ENCODE results near the gene ANKRD40CL.
"Not testable (repeated sequence)": the region's sequence is repeated elsewhere in the genome, so short reads cannot be mapped to it uniquely, and the experiment has no call there.

The ANKRD40CL gene

DNA sequence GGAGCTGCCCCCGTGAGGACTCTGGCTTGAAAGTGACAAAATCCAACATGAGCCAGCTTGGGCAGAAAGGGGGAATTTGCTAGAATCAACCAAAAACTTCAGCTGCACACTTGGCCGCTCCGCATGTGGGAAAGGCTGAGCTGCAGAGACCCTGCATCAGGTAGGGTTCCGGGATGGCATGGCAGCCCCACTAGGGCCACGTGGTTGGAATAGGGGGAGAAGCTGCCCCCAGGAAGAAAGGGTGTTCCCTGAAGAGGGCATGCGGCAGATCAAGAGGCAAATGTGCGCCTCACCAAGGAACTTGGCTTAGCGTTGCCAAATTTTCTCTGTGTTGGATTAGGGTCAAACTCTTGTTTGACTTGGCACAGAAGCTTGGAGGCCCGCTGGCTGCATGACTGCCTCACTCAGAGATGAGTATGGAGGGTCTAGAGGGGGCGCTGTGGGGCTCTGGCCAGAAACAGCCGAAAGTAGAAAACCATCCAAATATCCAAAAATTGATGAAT lies 38.9 kb upstream of the ANKRD40CL start:
- Histone ChIP-seq H3K23ac (ENCODE audit: low read length) (no peak overlapping the region), H2AFZ (ENCODE audit: insufficient read depth, low read length, poor library complexity) (no peak overlapping the region), H4K12ac (ENCODE audit: low read depth, low read length) (no peak overlapping the region), H3K9ac (ENCODE audit: low read length) (no peak overlapping the region), H2BK5ac (ENCODE audit: low read depth, low read length, poor library complexity) (peak overlapping the region; percentile 32), H2BK12ac (ENCODE audit: low read length) (peak overlapping the region; percentile 51), H3K79me2 (ENCODE audit: control insufficient read depth, insufficient read depth, low read length, poor library complexity) (no peaks in the 10 kb centered on the region), H4K91ac (ENCODE audit: low read depth, low read length) (peak overlapping the region; percentile 61), H3K18ac (ENCODE audit: low read length) (peak overlapping the region; percentile 35), H3K36me3 (ENCODE audit: control insufficient read depth in 1 of 2, insufficient read depth in 2 of 2, low read length in 2 of 2) (no peaks in the 10 kb centered on the region), H3K27me3 (ENCODE audit: insufficient read depth, low read length) (no peaks in the 10 kb centered on the region), H2BK120ac (ENCODE audit: insufficient read depth, low read length, poor library complexity) (peak overlapping the region; percentile 54), H3K4ac (ENCODE audit: low read depth, low read length) (no peak overlapping the region), H3K79me1 (ENCODE audit: low read length) (no peaks in the 10 kb centered on the region), H2AK5ac (ENCODE audit: low read length) (peak overlapping the region; percentile 73), H3K4me1 (ENCODE audit: control insufficient read depth in 1 of 2, insufficient read depth in 2 of 2, low read length in 2 of 2) (peaks cover 0 to 6% of the 10 kb centered on the region in 2 experiments), H3K4me2 (ENCODE audit: low read length) (no peak overlapping the region), H3K4me3 (ENCODE audit: low read depth, low read length) (no peak overlapping the region), H4K8ac (ENCODE audit: low read depth, low read length) (no peak overlapping the region), H3K27ac (ENCODE audit: low read depth, low read length) (no peak overlapping the region), H3K9me3 (ENCODE audit: insufficient read depth, low read depth, low read length) (no peaks in the 10 kb centered on the region), H3K14ac (ENCODE audit: low read length) (no peak overlapping the region)
- no CpG with 5 or more reads among the region's 11 CpGs for WGBS (ENCODE audit: extremely low coverage, insufficient coverage, insufficient read length)
- DNase-seq, result no peak

DNA sequence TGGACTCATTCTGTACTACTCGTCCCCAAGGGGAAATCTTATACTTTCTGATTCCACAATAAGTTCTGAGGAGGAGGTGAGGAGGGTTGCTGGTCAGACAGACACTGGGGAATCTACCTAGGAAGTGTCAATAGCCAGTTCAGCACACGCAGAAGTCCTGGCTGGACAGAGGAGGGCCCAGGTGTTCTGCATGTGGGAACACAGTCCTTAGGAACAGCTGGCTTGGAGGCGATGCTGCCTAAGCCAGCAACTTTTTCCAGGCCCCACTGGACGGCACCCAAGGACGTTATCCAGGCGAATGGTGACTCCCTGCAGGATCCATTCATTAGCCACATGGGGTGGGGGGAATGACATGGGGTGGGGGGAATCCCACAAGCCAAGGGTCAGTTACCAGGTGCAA lies 38.2 kb upstream of the ANKRD40CL start:
- no peak overlapping the region for H2AK5ac ChIP-seq (ENCODE audit: low read length)
- peak overlapping the region; percentile 29 for H2BK12ac ChIP-seq (ENCODE audit: low read length)
- H3K4me3 ChIP-seq (ENCODE audit: low read depth, low read length), result no peak overlapping the region
- H3K4ac ChIP-seq (ENCODE audit: low read depth, low read length), result no peak overlapping the region
- H3K4me2 ChIP-seq (ENCODE audit: low read length), result no peak overlapping the region
- H4K91ac ChIP-seq (ENCODE audit: low read depth, low read length), result peak overlapping the region; percentile 26
- no peak overlapping the region for H4K12ac ChIP-seq (ENCODE audit: low read depth, low read length)
- no peaks in the 10 kb centered on the region for H3K79me2 ChIP-seq (ENCODE audit: control insufficient read depth, insufficient read depth, low read length, poor library complexity)
- no peak overlapping the region for H2AFZ ChIP-seq (ENCODE audit: insufficient read depth, low read length, poor library complexity)
- DNase-seq, result no peak
- no peak overlapping the region for H2BK5ac ChIP-seq (ENCODE audit: low read depth, low read length, poor library complexity)
- H4K8ac ChIP-seq (ENCODE audit: low read depth, low read length), result no peak overlapping the region
- H3K18ac ChIP-seq (ENCODE audit: low read length), result no peak overlapping the region
- no peak overlapping the region for H3K27ac ChIP-seq (ENCODE audit: low read depth, low read length)
- no peak overlapping the region for H2BK120ac ChIP-seq (ENCODE audit: insufficient read depth, low read length, poor library complexity)
- no CpG with 5 or more reads among the region's 6 CpGs for WGBS (ENCODE audit: extremely low coverage, insufficient coverage, insufficient read length)
- H3K9me3 ChIP-seq (ENCODE audit: insufficient read depth, low read depth, low read length), result no peaks in the 10 kb centered on the region
- no peak overlapping the region for H3K14ac ChIP-seq (ENCODE audit: low read length)
- no peaks in the 10 kb centered on the region for H3K36me3 ChIP-seq (ENCODE audit: control insufficient read depth in 1 of 2, insufficient read depth in 2 of 2, low read length in 2 of 2)
- no peaks in the 10 kb centered on the region for H3K27me3 ChIP-seq (ENCODE audit: insufficient read depth, low read length)
- no peak overlapping the region for H3K9ac ChIP-seq (ENCODE audit: low read length)
- no peak overlapping the region for H3K23ac ChIP-seq (ENCODE audit: low read length)
- peaks cover 0 to 6% of the 10 kb centered on the region in 2 experiments for H3K4me1 ChIP-seq (ENCODE audit: control insufficient read depth in 1 of 2, insufficient read depth in 2 of 2, low read length in 2 of 2)
- H3K79me1 ChIP-seq (ENCODE audit: low read length), result no peaks in the 10 kb centered on the region

DNA sequence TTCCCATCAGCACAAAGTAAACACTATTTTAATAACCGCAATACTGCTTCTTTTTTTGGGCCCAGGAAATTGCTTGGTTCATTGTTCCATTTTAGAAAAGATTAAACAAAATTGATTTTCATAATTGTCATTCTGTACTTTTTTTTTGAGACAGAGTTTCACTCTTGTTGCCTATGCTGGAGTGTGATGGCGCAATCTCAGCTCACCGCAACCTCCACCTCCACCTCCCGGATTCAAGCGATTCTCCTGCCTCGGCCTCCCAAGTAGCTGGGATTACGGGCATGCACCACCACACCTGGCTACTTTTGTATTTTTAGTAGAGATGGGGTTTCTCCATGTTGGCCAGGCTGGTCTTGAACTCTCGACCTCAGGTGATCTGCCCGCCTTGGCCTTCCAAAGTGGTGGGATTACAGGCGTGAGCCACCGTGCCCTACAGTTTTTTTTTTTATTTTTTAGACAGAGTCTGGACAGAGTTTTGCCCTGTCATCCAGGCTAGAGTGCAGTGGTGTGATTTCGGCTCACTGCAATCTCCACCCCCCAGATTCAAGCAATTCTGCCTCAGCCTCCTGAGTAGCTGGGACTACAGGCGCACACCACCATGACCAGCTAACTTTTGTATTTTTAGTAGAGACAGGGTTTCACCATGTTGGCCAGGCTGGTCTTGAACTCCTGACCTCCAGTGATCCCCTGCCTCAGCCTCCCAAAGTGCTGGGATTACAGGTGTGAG lies 37.6 kb upstream of the ANKRD40CL start:
- not testable (repeated sequence) for H2BK120ac ChIP-seq (ENCODE audit: insufficient read depth, low read length, poor library complexity); H3K14ac ChIP-seq (ENCODE audit: low read length); H2BK5ac ChIP-seq (ENCODE audit: low read depth, low read length, poor library complexity); H3K79me2 ChIP-seq (ENCODE audit: control insufficient read depth, insufficient read depth, low read length, poor library complexity); H4K8ac ChIP-seq (ENCODE audit: low read depth, low read length); H3K9ac ChIP-seq (ENCODE audit: low read length); H3K9me3 ChIP-seq (ENCODE audit: insufficient read depth, low read depth, low read length); H3K27ac ChIP-seq (ENCODE audit: low read depth, low read length); H3K36me3 ChIP-seq (ENCODE audit: control insufficient read depth in 1 of 2, insufficient read depth in 2 of 2, low read length in 2 of 2); H3K23ac ChIP-seq (ENCODE audit: low read length); H3K4me1 ChIP-seq (ENCODE audit: control insufficient read depth in 1 of 2, insufficient read depth in 2 of 2, low read length in 2 of 2); H3K27me3 ChIP-seq (ENCODE audit: insufficient read depth, low read length); H3K4me3 ChIP-seq (ENCODE audit: low read depth, low read length); H3K18ac ChIP-seq (ENCODE audit: low read length); H2AK5ac ChIP-seq (ENCODE audit: low read length); H3K4me2 ChIP-seq (ENCODE audit: low read length); H3K79me1 ChIP-seq (ENCODE audit: low read length); H2BK12ac ChIP-seq (ENCODE audit: low read length); H3K4ac ChIP-seq (ENCODE audit: low read depth, low read length); DNase-seq; H2AFZ ChIP-seq (ENCODE audit: insufficient read depth, low read length, poor library complexity); H4K12ac ChIP-seq (ENCODE audit: low read depth, low read length)
- peak overlapping the region; percentile 26 for H4K91ac ChIP-seq (ENCODE audit: low read depth, low read length)
- WGBS (ENCODE audit: extremely low coverage, insufficient coverage, insufficient read length), result no CpG with 5 or more reads among the region's 13 CpGs

GRCh38 chr17:50803676-50804075 lies 36.4 kb upstream of the ANKRD40CL start:
- Histone ChIP-seq H3K4me1 (ENCODE audit: control insufficient read depth in 1 of 2, insufficient read depth in 2 of 2, low read length in 2 of 2) (peaks cover 10 to 14% of the 10 kb centered on the region in 2 experiments), H3K4me2 (ENCODE audit: low read length) (no peak overlapping the region), H3K4me3 (ENCODE audit: low read depth, low read length) (no peak overlapping the region), H3K9ac (ENCODE audit: low read length) (no peak overlapping the region), H3K27me3 (ENCODE audit: insufficient read depth, low read length) (no peaks in the 10 kb centered on the region), H3K23ac (ENCODE audit: low read length) (no peak overlapping the region), H3K4ac (ENCODE audit: low read depth, low read length) (no peak overlapping the region), H2BK5ac (ENCODE audit: low read depth, low read length, poor library complexity) (no peak overlapping the region), H2BK120ac (ENCODE audit: insufficient read depth, low read length, poor library complexity) (no peak overlapping the region), H2AK5ac (ENCODE audit: low read length) (no peak overlapping the region), H3K14ac (ENCODE audit: low read length) (no peak overlapping the region), H3K18ac (ENCODE audit: low read length) (no peak overlapping the region), H3K79me2 (ENCODE audit: control insufficient read depth, insufficient read depth, low read length, poor library complexity) (no peaks in the 10 kb centered on the region), H3K36me3 (ENCODE audit: control insufficient read depth in 1 of 2, insufficient read depth in 2 of 2, low read length in 2 of 2) (no peaks in the 10 kb centered on the region), H4K12ac (ENCODE audit: low read depth, low read length) (no peak overlapping the region), H4K8ac (ENCODE audit: low read depth, low read length) (no peak overlapping the region), H4K91ac (ENCODE audit: low read depth, low read length) (no peak overlapping the region), H3K9me3 (ENCODE audit: insufficient read depth, low read depth, low read length) (no peaks in the 10 kb centered on the region), H3K79me1 (ENCODE audit: low read length) (peaks cover 6% of the 10 kb centered on the region), H2AFZ (ENCODE audit: insufficient read depth, low read length, poor library complexity) (no peak overlapping the region), H2BK12ac (ENCODE audit: low read length) (no peak overlapping the region), H3K27ac (ENCODE audit: low read depth, low read length) (no peak overlapping the region)
- no CpG with 5 or more reads among the region's 6 CpGs for WGBS (ENCODE audit: extremely low coverage, insufficient coverage, insufficient read length)
- DNase-seq, result no peak

All from trophoblast cell (in vitro differentiated cells and primary cell).